ENCODE results near the gene FITM1. TPM values are rescaled to one million over a fixed set of nuclear protein-coding genes. Genes with fewer than 3 reads are reported as not detected.

The FITM1 gene
- total RNA-seq, 1 experiment from 2014 or later, result 0.55 TPM

DNA sequence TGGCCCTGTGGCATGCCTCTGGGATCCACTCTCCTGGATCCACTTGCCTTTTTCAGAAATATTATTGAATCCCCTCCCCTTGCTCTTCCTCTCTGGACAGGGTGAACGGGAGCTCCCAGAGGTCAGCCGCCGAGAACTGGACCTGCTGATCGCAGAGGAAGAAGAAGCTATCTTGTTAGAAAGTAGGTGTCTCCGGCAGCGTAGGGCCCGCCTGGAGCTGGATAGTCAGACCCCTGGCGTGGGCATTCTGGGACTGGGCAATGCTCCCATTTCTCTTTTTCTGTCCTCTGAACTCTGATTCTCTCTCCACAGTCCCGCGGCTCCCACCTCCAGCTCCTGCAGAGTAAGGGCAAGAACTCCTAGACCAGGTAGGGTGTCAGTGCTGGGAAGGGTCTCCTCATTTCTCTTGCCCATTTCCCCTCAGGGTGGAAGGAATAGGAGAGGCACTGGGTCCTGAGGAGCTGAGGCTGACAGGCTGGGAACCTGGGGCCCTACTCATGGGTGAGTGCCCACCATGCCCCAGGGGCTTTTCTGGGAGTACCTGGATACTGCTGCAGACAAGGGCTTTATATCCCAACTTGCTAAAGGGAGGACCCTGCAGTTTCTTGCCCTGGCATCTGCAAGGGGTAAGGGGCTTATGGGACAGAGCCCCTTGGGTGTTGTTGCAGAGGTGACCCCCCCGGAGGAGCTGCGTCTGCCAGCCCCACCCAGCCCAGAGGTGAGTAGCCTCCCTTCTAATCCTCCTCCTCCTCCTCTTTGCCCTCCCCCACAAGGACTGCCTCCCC, 46.8 kb downstream of the FITM1 start:
- Histone ChIP-seq H3K27me3 (ENCODE audit: low read length) (no peaks in the 10 kb centered on the region), H3K9me3 (ENCODE audit: low read length) (no peaks in the 10 kb centered on the region), H4K20me1 (ENCODE audit: low read length) (no peaks in the 10 kb centered on the region), H3K4me1 (ENCODE audit: insufficient read depth, low read length) (no peaks in the 10 kb centered on the region), H3K9ac (ENCODE audit: low read length) (no peak overlapping the region), H2AFZ (ENCODE audit: low read length) (no peak overlapping the region), H3K4me2 (ENCODE audit: low read length) (no peak overlapping the region), H3K27ac (ENCODE audit: low read length) (no peak overlapping the region), H3K9me2 (replicated peaks; ENCODE audit: low read length) (no peaks in the 10 kb centered on the region), H3K4me3 (ENCODE audit: low read length) (no peak overlapping the region), H3K36me3 (ENCODE audit: low read depth, low read length) (peaks cover 19% of the 10 kb centered on the region; the same call in 1 of the 2 replicates), H3F3A (ENCODE audit: low read length, unreplicated experiment) (no peaks in the 10 kb centered on the region), H3K79me2 (ENCODE audit: low read length) (no peaks in the 10 kb centered on the region)
- intact Hi-C loops (cut with micrococcal nuclease), result no loop called here
- no peak for TF ChIP-seq EZH2phosphoT487 (IDR thresholded peaks at IDR 0.05; ENCODE audit: borderline replicate concordance, low read length)
- TF ChIP-seq, protein P1, sequence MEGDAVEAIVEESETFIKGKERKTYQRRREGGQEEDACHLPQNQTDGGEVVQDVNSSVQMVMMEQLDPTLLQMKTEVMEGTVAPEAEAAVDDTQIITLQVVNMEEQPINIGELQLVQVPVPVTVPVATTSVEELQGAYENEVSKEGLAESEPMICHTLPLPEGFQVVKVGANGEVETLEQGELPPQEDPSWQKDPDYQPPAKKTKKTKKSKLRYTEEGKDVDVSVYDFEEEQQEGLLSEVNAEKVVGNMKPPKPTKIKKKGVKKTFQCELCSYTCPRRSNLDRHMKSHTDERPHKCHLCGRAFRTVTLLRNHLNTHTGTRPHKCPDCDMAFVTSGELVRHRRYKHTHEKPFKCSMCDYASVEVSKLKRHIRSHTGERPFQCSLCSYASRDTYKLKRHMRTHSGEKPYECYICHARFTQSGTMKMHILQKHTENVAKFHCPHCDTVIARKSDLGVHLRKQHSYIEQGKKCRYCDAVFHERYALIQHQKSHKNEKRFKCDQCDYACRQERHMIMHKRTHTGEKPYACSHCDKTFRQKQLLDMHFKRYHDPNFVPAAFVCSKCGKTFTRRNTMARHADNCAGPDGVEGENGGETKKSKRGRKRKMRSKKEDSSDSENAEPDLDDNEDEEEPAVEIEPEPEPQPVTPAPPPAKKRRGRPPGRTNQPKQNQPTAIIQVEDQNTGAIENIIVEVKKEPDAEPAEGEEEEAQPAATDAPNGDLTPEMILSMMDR (conservative IDR thresholded peaks at IDR 0.05; ENCODE audit: low read depth, low read length), result no peak
- BruUV-seq (replicated peaks), result no TSS peak
- DNase-seq (no peak), ATAC-seq (no peak)
- CTCF ChIA-PET, result no interaction called here
- POLR2A ChIA-PET (ENCODE audit: unreplicated experiment), result no interaction called here

DNA sequence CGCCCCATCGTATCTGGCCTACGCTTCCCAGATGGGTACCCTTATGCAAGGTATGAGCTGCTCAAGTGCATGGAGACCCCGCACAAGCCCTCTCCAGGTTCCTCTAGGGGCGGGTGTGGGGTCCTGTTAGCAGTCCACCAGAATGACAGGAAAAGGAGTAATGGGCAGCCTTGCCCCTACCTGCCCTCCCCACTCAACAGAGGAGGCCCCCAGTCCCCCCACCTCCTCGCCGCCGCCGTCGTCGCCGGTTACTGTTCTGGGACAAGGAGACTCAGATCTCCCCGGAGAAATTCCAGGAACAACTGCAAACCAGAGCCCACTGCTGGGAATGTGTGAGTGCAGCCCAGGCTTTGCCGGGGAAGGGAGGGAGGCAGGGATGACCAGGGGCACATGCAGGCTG, 47.4 kb downstream of the FITM1 start:
- no TSS peak for BruUV-seq (replicated peaks)
- ChIA-PET CTCF (no interaction called here), POLR2A (ENCODE audit: unreplicated experiment) (no interaction called here)

More for the DNA sequence above, 47.4 kb downstream of the FITM1 start:
- no peak overlapping the region for H3K27ac ChIP-seq (ENCODE audit: low read length)
- no peaks in the 10 kb centered on the region for H3K79me2 ChIP-seq (ENCODE audit: low read length)
- no peaks in the 10 kb centered on the region for H3F3A ChIP-seq (ENCODE audit: low read length, unreplicated experiment)
- H3K27me3 ChIP-seq (ENCODE audit: low read length), result no peaks in the 10 kb centered on the region
- H3K4me3 ChIP-seq (ENCODE audit: low read length), result no peak overlapping the region
- no peaks in the 10 kb centered on the region for H3K4me1 ChIP-seq (ENCODE audit: insufficient read depth, low read length)
- ATAC-seq (no peak), DNase-seq (no peak)
- TF ChIP-seq EZH2 (IDR thresholded peaks at IDR 0.05; ENCODE audit: low read length, unreplicated experiment) (no peak), EZH2phosphoT487 (IDR thresholded peaks at IDR 0.05; ENCODE audit: borderline replicate concordance, low read length) (no peak)
- TF ChIP-seq, protein P1 (conservative IDR thresholded peaks at IDR 0.05; ENCODE audit: low read depth, low read length), result no peak
- H3K4me2 ChIP-seq (ENCODE audit: low read length), result no peak overlapping the region
- H3K9me2 ChIP-seq (replicated peaks; ENCODE audit: low read length), result no peaks in the 10 kb centered on the region
- peaks cover 26% of the 10 kb centered on the region; the same call in 1 of the 2 replicates for H3K36me3 ChIP-seq (ENCODE audit: low read depth, low read length)
- intact Hi-C loops (cut with micrococcal nuclease), result no loop called here
- H3K9me3 ChIP-seq (ENCODE audit: low read length), result no peaks in the 10 kb centered on the region
- H4K20me1 ChIP-seq (ENCODE audit: low read length), result no peaks in the 10 kb centered on the region
- no peak overlapping the region for H2AFZ ChIP-seq (ENCODE audit: low read length)
- H3K9ac ChIP-seq (ENCODE audit: low read length), result no peak overlapping the region

Data from PC-3 (cell line).